Endometrial microvascular endothelial cells (primary cell): Measurements from ENCODE around the gene NF1. TPM values are rescaled to one million over a fixed set of nuclear protein-coding genes. Genes with fewer than 3 reads are reported as not detected.
"Not testable (repeated sequence)": the region's sequence is repeated elsewhere in the genome, so short reads cannot be mapped to it uniquely, and the experiment has no call there.

ENCODE experiments used
- in situ Hi-C: cut with HindIII; loops from 2 replicates; pipeline ENCODE4 v1.10.0; 2017; ENCODE audit warnings: low sequenced_read_pairs, low pct_unique_long_range_greater_than_20kb; ENCODE audit errors: inconsistent ontology term
- total RNA-seq: library from RNA; depleted of rRNA; stranded (reverse); fragments of >200 nt; gene quantifications from one replicate; pipeline ENCODE4 v1.2.3, GENCODE V29; 2015; ENCODE audit errors: inconsistent ontology term

NF1 gene
- total RNA-seq, 1 donor from 2014 or later, result 13.0 TPM

DNA sequence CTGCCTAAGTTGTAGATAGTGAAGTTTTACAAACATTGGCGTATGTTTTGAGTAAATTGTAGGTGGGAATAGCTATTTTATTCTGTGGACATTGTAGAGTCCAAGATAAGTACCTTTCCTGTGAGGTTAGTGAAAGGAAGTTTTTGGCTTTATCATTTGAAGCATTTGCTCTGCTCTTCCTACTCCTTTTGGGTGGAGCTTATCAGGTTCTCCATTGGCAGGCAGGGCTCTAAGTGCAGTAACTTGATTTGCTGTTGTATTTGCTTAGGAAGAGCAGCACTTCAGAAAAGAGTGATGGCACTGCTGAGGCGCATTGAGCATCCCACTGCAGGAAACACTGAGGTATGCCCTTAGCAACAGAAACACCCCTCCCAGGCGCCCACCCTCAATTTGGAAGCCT lies 132.2 kb downstream of the NF1 start:
- in situ Hi-C loops, result no loop called here

- in situ Hi-C loops, result no loop called here
Measured at GRCh38 chr17:31231852-31232251, 137.1 kb downstream of the NF1 start.

- in situ Hi-C loops, result no loop called here
Measured at GRCh38 chr17:31235110-31235509, 140.3 kb downstream of the NF1 start.

DNA sequence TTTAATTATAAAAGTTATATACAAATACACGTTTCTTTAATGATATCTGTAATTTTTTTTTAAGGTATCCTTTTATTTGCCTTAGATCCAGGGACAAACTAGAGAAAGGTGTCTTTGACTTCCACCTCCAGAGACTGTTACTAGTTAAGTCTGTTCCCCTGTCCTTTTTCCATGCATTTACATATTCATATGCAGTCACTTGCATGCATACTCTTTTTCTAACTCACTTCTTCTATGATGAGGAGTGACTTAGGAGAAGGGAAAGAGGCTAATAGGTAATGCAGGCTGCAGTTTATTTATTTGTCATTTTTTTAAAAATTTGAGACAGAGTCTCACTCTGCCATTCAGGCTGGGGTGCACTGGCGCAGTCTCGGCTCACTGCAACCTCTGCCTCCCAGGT lies 141.4 kb downstream of the NF1 start:
- in situ Hi-C loops, result no loop called here

GRCh38 chr17:31236712-31237111 lies 141.9 kb downstream of the NF1 start:
- in situ Hi-C loops, result no loop called here

DNA sequence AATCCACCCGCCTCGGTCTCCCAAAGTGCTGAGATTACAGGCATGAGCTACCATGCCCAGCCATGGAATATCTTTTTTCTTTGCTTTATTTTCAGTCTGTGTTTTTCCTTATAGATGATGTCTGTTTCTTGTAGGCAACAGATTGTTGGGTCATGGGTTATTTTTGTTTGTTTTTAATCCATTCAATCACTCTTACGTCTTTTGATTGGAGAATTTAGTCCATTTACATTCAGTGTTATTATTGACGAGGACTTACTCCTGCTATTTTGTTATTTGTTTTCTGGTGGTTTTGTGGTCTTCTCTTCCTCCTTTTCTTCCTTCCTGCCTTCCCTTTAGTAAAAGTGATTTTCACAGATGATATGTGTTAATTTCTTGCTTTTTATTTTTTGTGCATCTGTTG lies 146.3 kb downstream of the NF1 start:
- in situ Hi-C loops, result no loop called here

DNA sequence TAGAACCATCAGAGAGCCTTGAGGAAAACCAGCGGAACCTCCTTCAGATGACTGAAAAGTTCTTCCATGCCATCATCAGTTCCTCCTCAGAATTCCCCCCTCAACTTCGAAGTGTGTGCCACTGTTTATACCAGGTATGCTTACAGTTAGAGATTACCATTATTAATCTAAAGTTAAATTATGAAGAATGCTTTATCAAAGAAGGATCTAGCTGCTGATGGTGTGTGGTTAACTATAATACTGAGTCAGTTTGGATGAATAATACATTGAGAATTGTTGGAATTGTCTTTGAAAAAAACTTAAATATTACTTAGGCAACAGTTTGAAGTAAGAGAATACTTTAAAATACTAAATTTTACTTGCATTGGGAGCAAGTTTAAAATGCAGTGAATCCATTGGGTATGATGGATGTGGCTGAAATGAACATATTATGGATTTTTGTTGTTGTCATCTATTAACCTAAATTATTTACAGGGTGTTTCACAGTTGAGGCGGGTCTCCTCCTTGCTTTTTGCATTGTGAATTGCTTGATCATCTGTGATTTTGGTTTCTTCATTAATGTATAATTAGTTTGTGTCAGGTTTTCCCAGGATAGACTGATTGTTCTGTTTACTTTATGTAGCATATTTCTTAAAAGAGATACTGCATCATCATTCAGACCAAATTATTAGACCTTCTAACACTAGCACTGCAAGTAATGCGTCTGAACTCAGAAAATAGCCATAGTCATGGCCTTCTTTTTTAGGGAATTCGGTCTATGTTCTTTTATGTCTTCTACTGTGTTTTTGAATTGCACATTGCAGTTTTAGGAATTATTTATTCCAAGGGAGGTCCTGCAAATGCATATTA lies 154.4 kb downstream of the NF1 start:
- in situ Hi-C loops, result no loop called here

GRCh38 chr17:31249835-31250141 lies 155.0 kb downstream of the NF1 start:
- in situ Hi-C loops, result no loop called here

DNA sequence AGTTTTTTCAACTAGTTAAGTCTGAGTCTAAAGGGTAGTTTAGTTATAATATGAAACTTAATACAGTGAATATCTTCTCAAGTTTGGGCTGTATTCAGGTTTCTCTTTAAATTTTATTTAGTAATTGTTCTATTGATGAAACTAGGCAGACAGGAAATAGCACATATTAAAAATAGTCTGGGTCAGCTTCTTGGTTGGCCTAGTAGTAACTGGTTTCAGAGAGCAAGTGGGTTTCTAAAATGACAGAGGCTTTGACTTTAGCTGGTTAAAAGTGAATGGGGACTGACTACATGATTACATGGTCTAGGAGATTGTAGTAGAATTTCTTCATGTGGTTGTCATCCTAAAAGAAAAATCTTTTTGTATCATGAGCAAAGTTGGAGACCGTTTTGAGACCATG lies 155.5 kb downstream of the NF1 start:
- in situ Hi-C loops, result no loop called here

DNA sequence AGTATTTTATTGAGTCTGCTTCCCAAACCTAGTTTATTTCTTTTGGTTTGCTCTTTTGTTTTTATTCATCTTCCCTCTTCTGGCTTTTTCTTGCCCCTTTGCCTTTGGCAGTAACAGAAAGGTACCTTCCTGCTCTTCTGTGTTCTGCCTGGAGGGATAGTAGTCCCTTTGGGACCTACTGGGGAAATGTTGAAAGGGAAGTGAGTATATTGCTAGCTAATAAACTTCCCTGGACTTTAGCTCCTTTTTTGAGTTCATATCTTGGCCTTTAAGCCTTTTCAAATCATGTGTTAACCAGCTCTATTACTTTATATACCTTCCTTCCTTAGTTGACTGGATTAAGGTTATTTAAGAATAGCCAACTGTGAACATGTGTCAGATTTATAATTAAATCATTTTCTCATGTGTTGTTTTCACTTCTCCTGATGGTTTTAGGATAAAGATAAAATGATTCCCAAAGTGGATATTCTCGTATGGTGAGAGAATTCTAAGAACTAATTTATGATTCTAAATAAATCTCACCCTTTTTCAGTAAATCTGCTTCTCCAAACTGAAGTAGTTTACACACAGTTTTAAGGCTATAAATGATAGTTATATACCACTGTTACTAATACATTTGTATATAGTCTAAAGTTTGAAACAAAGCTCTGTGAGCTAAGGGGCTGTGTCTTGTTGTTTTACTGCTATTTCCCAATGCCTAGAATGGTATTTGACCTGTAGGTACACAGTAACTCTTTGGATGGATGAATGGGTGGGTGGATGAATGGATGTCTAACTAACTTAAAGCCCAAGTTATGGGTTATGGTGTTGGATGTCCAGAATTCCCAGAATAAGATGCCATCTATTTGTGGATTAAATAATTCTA lies 156.6 kb downstream of the NF1 start:
- in situ Hi-C loops, result no loop called here

- in situ Hi-C loops, result no loop called here
Measured at GRCh38 chr17:31251970-31252328, 157.2 kb downstream of the NF1 start.

GRCh38 chr17:31252741-31253140 lies 158.0 kb downstream of the NF1 start:
- in situ Hi-C loops, result no loop called here

DNA sequence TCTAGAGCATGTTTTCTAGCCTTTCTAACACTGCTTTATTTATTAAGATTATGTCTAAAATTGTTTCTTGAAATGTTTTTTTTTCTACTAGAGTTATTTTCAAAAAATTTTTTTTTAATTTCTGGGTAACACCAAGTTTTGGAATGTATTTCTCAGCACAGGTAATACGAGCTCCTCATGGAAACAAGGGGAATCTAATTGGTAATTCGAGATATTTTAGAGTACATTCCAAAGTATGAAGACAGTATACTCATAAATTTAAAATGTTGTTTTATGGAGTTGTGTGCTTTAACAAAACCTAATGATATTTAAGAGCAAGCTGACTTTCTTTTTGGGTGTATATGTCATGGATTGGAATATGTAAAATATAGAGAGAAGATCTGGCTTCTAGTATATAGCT lies 159.9 kb downstream of the NF1 start:
- in situ Hi-C loops, result no loop called here

DNA sequence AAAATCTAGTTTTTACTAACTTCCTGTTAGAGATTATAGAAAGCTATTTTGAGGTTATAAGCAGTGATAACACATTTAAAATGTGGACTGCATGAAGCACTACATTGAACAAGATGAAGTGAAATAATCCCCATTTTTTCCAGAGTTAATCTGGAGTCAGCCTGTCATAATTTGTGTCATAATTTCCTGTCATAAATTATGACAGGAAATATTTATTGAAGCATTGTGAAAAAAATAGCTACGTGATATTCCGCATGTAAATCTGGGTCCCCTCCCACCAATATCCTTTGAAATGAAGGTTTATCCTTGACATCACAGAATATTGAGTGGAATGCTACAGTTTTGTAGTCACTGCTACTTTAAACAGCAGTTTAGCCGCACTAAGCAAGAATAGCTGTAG lies 162.2 kb downstream of the NF1 start:
- in situ Hi-C loops, result no loop called here

GRCh38 chr17:31260151-31260550 lies 165.4 kb downstream of the NF1 start:
- in situ Hi-C loops, result no loop called here

DNA sequence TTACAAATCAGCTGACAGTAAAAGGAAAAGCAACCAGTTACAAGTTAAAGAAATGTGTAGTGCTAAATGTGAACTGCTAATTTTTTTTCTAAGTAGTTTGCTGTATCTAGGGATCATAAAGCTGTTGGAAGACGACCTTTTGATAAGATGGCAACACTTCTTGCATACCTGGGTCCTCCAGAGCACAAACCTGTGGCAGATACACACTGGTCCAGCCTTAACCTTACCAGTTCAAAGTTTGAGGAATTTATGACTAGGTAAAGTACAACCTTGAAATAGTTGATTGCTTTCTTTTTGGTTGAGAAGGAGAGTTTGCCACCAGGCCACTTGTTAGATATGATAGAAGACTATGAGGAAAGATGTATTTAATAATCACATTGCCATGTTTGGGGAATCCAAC lies 166.8 kb downstream of the NF1 start:
- in situ Hi-C loops, result no loop called here

DNA sequence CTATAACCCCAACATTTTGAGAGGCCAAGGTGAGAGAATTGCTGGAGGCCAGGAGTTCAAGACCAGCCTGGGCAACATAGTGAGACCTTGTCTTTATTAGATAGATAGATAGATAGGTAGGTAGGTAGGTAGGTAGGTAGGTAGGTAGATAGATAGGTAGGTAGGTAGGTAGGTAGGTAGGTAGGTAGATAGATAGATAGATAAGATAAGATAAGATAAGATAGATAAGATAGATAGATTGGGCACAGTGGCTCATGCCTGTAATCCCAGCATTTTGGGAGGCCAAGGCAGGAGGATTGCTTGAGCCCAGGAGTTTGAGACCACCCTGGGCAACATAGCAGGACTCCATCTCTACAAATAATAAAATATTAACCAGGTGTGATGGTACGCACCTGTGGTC lies 168.1 kb downstream of the NF1 start:
- in situ Hi-C loops, result not testable (repeated sequence)

GRCh38 chr17:31266042-31266441 lies 171.3 kb downstream of the NF1 start:
- in situ Hi-C loops, result no loop called here

DNA sequence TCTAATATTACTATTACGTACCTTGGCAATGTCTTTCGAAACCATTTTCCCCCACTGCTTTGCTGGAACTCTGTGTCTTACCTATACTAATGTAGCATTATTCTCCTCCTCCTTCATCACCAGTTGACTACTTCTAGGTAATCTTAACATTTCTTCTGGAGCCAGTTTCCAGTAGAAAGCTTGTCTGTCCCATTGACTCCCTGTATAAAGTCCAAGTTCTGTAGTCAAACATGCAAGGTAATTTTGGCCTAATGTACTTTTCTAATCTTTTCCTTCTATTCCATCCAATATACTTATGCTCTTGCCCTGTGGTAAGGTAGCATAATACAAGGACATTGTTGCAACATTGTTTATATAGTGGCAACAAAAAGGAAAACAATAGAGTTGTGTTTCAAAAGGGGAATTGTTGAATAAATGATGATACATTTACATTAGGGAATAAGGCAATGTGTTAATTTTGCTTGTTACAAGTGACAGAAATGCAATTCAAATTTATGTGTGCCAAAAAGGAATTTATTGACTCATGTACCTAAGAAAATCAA lies 174.3 kb downstream of the NF1 start:
- in situ Hi-C loops, result no loop called here

GRCh38 chr17:31269578-31269983 lies 174.8 kb downstream of the NF1 start:
- in situ Hi-C loops, result no loop called here
